Islet precursor cell (in vitro differentiated cells): ENCODE measurements around the gene TMCC3.
"Not testable (repeated sequence)": the region's sequence is repeated elsewhere in the genome, so short reads cannot be mapped to it uniquely, and the experiment has no call there.

ENCODE experiments used
- DNase-seq: peaks from one replicate; pipeline ENCODE4 v3.0.0-alpha.2; 2018

The TMCC3 gene

DNA sequence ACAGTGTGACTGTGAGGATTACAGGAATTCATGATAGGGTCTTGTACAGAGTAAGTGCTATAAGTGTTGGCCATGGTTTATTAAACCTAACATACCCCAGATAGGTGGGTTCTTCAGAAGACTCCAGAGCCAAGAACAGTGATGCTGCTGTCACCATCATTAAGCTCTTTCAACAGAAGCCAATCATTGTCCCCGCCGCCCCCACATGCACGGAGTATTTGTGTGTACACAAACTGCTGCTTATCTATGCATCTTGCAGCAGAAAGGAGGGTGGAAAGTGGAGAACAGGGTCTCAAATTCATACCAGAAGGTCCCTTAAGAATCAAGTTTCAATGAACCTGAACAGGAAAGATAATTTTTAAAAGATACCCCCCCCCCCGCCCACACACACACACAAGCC, 51.2 kb downstream of the TMCC3 start:
- no peak for DNase-seq

DNA sequence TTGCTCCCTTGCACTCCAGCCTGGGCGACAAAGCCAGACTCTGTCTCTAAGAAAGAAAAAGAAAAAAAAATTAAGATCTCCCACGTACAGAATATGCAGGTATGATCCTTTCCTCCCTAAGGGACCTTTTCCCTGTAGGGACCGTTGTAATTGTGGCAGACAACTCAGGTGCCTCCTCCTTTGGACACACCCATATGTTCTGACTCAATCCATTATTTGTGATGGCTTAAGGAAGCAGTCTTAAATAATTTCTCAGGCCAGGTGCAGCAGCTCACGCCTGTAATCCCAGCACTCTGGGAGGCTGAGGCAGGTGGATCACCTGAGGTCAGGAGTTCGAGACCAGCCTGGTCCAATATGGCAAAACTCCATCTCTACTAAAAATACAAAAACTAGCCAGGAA, 53.1 kb downstream of the TMCC3 start:
- DNase-seq, result no peak

DNA sequence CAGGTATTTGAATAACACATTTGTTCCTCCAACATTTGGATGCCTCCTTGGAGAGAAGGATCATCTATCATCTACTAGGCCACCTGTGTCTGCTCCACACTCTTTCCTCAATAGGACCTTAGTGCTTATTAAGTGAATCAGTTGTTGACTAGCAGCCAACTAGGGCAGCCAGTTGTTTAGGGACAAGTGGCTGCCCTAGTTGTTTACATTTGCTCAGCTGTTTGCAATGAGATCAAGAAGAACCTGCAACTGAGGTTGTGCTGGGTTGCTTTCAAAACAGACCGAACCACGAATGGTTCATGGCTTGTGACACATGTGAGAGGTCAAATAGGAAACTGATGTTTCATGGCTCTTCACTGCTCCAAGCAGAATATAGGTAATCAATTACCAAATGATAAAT, 53.8 kb downstream of the TMCC3 start:
- DNase-seq, result no peak

DNA sequence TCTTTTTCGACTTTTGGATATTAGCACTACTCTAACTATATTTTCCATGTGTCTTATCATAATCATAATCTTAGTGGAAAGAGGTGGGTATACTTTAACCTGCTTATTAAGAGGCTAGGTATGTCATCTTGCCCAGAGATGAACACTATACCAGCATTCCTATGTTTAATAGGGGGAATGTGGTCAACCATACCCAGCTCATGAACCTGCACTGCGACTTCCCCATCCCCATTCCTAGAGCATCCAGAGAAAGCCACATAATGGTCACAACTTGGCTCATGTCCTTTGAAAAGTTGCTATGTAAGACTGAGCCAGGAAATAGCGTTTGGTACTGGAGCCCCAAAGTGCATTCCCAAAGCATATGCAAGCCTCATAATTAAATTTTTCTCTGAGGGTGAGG, 55.2 kb downstream of the TMCC3 start:
- DNase-seq, result no peak

DNA sequence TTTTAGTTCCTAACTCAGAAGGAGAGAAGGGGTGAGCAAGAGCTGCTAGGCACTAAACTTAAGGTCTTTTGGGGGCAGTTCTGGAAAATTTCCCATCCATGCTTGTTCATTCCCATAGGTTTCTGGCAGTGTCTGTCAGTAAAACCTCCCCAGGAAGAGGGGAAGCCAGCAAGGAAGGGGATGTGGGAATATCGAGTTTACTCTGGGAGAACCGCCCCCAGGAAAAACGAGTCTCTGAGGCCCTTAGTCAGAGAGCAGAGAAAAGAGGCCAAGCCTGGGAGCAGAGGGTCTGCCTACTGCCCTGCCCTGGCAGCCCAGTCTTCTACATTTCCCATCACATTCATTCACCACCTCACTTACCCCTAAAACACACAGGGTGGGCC, 55.9 kb downstream of the TMCC3 start:
- DNase-seq, result no peak

DNA sequence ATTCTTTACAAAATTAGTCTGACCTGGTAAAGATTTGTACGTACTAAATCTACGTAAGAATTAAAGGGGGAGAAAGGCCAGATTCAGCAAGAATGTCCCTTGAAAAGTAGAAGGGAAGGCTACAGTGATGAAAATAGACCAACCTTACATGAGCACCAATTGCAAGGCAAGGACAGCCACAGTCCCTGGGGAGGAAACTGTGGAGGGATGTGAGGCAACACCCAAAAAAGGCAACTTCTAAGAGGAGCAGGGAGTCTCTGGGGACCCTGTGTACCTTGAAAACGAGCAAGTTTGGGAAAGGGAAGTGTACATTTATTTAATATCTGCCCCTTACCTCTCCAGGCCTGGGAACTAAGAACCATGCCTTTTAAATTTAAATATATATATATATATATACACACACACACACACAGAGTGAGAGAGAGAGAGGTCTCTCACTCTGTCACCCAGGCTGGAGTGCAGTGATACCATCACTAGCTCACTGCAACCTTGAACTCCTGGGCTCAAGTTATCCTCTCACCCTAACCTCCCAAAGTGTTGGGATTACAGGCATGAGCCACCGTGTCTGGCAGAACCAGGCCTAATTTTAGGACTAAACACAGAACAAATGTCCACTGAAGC, 56.4 kb downstream of the TMCC3 start:
- DNase-seq, result no peak

DNA sequence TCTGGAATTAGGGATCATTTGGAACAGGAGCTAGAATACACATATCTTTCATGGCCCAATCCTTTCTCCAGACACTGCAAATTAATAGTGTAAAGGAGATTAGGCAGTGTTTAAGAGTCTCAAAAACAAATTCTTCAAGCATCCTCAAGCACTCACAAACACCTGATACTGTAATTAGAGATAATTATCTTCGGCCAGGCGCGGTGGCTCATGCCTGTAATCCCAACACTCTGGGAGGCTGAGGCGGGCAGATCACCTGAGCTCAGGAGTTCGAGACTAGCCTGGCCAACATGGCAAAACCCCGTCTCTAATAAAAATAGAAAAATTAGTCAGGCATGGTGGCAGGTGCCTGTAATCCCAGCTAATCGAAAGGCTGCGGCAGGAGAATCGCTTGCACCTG, 57.6 kb downstream of the TMCC3 start:
- not testable (repeated sequence) for DNase-seq

DNA sequence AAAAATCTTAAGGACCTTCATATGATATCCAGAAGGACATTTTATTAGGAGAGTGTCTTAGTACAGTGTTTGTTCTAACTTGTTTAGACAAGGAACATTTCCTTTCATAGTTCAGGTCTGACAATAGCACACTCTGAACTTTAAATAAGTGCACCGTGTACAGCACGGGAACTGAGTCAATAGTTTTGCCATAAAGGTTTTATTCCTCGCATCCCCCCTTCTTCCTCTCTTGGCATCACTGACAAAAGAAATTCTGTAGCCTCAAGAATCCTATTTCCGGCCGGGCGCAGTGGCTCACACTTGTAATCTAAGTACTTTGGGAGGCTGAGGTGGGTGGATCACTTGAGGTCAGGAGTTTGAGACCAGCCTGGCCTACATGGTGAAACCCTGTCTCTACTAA, 58.3 kb downstream of the TMCC3 start:
- no peak for DNase-seq

DNA sequence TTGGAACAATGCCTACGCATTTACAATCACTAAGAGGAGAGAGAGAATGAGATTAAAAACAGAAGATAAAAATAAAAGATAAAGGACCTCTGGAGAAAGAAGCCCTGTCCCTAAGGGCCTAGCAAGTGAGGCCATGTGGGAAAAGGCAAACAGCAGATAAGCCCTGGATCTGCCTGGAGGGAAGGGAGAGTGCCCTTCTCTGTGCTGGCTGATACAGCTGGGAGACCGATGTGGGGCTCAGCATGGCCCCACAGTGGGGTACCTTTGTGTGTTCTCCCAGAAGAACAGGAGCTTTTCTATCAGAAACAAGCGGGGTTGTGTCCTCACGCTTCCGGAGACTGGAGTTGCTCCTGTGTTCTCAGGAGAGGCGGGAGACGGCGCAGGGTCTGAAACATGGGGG, 59.9 kb downstream of the TMCC3 start:
- DNase-seq, result peak; percentile 49

DNA sequence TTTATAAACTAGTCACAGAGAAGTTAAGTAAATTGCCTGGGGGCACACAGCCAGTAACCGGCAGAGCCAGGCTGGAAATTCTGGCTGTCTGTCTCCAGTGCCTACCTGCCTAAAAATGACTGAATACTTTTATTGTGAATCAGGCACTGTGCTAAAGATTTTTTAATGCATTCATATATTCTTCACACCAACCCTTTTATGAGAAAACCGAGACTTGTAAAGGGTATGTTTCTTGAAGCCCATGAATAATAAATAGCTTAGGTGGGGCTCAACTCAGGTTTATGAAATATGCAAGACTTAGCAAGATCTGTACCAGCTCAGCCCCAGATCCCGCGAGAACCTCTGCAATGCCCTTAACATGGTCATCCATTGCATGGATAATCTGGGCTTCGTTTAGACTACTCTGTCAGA, 60.8 kb downstream of the TMCC3 start:
- no peak for DNase-seq

DNA sequence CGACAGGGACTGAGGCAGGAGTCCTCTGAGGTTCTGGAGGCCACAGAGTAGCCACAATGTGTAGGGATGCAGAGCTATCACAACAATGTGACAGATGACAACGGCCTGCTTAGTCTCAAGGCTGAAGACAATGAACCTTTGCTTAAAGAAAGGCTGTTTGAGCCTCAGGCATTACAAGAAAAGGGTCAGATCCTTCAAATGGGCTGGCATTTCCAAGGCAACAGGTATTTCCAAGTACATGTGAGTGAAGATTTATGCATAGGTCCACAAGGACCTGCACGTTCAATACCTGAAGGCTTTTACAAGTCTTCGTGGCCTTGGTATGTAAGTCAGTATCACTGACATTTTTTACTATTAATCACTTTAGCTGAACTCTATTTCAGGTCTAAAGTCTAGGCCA, 62.0 kb downstream of the TMCC3 start:
- DNase-seq, result peak; percentile 93

DNA sequence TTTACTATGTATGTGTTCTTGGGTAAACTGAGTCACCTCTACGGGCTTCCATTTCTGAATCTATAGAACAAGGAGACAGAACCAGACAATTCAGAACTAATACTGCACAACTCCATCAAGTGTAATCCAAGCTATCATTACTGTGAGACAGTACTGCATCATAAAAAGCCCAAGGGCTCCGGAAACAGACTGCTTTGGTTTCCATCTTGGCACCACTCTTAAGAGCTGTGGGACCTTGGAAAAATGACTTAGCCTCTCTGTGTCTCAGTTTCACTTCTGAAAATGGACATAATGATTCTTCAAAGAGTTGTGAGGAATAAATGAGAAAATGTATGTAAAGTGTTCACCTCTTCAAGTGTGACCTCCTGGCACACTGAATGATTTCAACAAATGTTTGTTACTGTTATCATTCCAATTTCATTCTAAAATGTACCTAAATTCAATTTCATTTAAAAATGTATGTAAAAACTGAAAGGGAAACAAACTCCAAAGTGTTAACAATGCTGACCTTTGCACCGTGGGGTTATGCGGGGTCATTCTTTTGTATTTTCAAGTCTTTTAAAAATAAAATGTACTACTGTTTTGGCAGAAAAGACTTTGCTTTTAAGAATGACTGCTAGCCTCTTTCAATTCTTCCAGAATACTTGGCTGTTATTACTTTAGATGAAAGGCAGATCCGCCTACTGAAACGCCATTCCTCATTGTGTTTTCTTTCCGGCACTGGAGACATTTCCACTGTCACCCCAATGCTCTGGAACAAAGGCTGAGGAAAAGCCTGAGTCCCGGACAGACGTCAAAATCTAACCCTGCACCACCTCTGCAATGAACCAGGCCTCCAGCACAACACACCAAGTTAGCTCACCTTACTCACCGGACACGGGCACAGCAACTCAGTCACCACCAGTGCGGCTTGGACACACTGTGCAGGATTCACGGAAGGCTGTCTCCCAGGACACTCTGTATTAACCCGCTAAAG, 62.8 kb downstream of the TMCC3 start:
- peak; percentile 20 for DNase-seq

DNA sequence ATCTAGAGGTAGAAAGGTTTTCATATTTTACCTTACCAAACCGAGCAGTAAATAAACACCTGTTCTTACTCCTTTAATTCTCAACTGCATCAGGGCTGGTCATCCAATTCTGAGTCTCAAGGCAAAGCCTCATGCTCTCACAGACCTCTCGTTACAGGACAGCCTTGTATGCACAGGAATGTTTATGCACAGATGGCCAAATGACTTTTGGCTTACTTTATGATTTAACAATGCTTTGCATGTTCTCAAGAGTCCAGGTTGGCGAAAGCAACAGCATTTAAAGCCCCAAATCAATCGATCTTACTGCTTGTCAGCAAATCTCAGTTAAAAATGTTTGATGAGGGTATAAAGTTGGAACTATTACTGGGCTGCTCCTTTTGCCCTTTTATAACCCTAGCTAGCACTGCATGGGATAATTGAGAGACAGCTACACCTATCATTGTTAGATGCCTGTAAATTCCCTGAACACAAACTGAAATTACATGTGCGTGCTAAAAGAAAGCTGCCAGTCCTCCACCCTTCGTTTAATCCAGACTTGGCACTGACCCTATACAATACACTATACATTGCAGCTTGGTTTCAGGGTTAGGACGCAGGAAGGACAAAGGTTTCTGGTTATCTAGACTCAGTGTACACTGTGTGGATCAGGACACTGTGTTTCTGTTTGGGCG, 63.6 kb downstream of the TMCC3 start:
- peak; percentile 42 for DNase-seq

DNA sequence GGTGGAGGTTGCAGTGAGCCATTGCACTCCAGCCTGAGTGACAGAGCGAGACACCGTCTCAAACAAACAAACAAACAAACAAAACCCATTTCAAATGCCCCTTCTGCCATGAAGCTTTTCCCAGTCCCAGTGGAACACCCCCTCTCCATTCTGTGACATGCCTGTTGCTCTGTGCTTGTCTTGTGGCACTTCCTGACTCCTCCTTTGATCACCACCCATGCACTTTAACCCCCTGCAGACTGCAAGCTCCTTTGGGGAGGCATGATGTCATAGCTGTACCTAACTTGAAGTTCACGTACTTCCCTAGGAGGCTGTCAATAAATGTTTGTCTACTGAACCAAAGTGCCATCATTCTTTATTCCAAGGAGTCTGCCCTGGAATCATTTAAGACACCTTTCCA, 64.7 kb downstream of the TMCC3 start:
- DNase-seq, result peak; percentile 62

DNA sequence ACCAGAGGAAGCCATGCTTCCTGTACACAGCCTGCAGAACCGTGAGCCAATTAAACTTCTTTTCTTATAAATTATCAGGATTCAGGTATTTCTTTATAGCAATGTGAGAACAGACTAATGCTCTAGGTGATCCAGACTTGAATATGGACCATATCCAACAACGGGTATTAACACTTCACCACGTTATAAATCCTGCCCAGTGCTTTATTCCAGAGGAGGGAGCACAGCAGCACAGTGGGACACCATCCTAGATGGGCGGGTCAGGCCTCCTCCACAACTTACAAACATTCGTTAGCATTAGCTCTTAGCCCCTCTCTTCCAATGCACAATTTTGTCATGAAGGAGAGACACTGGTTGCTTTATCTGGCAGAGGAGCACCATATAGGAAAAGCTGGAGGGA, 66.0 kb downstream of the TMCC3 start:
- peak; percentile 25 for DNase-seq

DNA sequence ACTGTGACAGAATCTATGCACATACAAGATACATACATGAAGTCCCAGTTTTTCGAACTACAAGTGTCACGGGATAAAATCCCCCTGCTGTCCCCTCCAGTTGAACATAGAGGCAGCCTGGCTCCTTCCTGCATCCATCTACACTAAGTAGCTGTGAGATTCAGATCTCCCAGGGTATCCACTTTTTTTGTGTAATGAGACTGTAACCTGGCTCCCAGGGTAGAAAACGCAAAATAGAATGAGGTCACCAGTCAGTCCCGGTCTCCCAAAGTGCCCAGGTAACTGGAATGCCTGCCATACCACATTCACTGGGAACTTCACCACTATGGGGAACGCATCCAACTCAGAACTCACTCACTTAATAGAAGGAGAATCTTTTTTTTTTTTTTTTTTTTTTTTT, 67.8 kb downstream of the TMCC3 start:
- DNase-seq, result peak; percentile 54

DNA sequence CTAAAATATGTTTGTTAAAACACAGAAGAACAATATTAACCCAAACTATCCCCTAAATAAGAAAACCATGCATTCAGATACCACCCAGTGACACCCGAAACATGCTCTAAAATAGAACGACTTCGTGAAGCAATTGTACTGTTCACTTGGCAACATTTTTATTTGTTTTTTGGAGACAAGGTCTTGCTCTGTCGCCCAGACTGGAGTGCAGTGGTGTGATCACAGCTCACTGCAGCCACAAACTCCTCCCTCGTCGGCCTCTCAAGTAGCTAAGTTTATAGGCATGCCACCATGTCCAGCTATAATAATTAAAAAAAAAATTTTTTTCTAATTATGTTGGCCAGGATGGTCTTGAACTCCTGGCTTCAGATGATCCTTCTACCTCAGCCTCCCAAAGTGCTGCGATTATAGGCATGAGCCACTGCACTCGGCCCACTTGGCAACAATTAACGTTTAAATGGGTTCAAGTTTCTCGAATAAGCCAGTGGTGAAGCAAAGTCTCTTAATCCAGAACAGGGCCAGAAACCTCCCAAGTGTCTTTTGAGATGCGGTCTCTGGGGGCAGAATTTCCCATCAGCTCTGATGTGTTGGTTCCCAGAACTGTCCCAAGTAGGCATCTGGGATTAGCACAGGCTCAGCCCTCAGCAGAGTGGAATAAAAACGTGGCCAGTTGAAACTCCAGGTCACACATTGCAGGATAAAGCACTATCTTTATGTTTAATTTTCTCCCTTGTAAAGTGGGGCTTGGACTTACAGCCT, 74.5 kb downstream of the TMCC3 start:
- peak; percentile 58 for DNase-seq

DNA sequence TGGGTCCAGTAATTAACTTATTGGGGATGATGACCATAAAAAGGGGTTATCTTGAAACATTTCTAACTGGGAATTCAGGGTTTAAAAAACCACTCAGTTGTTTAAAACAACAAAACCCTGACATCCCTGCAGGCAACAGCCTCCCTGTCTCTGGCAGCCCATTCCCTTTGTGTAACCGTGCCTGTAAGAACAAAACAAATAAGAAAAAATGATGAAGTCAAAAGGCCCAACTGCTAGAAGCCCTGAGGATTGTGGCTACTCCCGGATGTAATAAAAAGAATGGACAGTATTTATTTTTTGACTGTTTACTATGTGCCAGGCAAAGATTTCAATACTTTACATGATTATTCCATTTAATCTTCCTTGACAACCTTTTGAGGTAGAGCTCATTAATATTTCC, 75.3 kb downstream of the TMCC3 start:
- peak; percentile 15 for DNase-seq

DNA sequence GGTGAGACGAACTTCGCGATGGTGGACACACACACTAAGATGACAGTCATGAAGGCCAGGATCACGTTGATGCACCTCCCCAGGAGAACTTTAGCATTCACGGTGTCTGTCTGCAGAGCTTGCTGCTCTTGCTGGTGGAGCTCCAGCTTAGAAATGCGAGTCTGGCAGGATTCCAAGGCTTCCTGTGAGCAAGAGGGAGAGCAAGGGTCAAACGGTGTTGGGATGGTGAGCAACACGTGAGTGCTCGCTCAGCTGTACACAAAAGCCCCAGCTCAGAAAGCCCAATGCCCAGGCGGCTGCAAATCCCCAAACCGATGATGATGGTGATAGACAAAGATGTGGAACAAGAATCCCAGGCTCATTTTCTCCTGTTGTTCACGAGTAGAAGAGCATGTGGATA, 78.8 kb downstream of the TMCC3 start:
- DNase-seq, result peak; percentile 82

DNA sequence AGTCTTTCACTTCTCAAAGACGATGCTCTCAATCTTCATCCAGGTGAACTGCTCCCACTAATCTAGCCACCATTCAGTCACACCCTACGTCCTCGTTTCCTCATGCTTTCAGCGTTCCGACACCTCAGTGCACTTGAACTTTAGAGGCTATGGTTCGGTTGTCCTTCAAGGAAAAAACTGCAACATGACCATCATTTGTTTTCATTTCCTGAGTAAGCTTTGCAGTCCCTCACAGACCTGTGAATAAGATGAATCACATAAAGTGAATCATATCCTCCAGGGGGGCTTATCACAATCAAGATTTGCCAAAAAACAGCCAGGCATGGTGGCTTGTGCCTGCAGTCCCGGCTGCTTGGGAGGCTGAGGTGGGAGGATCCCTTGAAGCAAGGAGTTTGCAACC, 80.2 kb downstream of the TMCC3 start:
- peak; percentile 19 for DNase-seq

DNA sequence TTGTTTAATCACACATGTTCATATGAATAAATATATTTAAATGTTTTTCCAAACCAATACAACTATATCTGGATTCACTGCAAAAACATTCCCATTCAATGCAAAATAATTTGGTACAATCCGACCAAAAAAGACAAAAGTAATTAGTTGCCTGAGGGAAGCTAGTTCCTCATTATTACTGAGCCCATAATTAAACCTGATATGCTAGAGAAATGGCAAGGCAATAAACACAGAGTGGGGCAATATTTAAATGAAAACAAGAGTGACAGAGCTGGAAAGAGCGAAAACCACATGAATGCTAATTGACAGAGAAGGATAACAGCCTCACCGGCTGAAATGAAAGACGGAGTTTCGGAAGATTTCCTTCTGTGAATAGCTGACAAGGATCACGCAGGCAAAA, 82.6 kb downstream of the TMCC3 start:
- no peak for DNase-seq

DNA sequence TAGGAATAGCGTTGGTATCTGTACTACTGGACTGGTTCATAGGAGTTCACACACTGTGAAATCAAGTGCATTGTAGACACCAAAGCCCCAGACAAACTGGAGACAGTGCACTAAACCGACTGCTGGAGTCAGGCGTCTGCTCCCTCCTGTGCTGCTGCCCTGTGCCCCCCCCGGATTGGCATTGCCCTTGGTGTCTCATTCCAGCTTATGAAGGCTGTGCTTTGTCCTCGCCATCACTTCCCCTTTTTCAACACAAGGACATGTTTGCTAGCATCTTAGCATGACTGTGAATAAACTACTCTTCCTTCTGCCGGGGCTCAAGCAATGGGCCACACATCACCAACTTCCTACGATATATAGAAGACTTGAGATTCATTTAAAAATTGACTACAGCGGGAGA, 84.0 kb downstream of the TMCC3 start:
- no peak for DNase-seq

DNA sequence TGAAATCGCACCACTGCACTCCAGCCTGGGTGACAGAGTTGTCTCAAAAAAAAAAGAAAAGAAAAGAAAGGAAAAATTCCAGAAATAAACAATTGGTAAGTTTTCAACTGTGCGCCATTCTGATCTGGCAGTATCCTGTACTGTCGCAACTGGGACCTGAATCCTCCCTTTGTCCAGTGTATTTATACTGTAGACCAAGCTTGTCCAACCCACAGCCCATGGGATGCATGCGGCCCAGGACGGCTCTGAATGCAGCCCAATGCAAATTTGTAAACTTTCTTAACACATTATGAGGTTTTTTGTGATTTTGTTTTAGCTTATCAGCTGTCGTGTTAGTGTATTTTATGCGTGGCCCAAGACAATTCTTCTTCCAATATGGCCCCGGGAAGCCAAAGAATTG, 84.7 kb downstream of the TMCC3 start:
- DNase-seq, result no peak
